Natural killer cell (primary cell): ENCODE results near the gene CLECL1. TPM values are rescaled to one million over a fixed set of nuclear protein-coding genes. Genes with fewer than 3 reads are reported as not detected.

ENCODE experiments used
- ATAC-seq, 3 donors: fragments of 150-1000 bp in 2 of 3; fragments of 200-7000 bp in 1 of 3; cut with Tn5 transposase; 1 replicate in 1 of 3; 2 replicates in 2 of 3; pipeline ENCODE4 v1.10.0; 2021; ENCODE audit warnings: mild to moderate bottlenecking in 2 of 3, moderate library complexity in 2 of 3
- DNase-seq, 2 donors: peaks; one replicate each; pipeline versions ENCODE4 v3.0.0 to v3.0.0-alpha.2; 2013 to 2021; ENCODE audit warnings: mixed read lengths in 1 of 2
- H3K27ac ChIP-seq: one replicate; pipeline ENCODE4 v1.5.1; 2013; ENCODE audit warnings: mild to moderate bottlenecking, low read length
- H3K27me3 ChIP-seq: one replicate; pipeline ENCODE4 v1.6.1; 2013; ENCODE audit warnings: low read length; ENCODE audit not compliant: control insufficient read depth, insufficient read depth
- H3K36me3 ChIP-seq: one replicate; pipeline ENCODE4 v1.6.1; 2013; ENCODE audit warnings: low read length; ENCODE audit not compliant: control insufficient read depth, insufficient read depth
- H3K4me1 ChIP-seq: one replicate; pipeline ENCODE4 v1.6.1; 2013; ENCODE audit warnings: low read length; ENCODE audit not compliant: control insufficient read depth, insufficient read depth
- H3K4me3 ChIP-seq: one replicate; pipeline ENCODE4 v1.5.1; 2013; ENCODE audit warnings: low read length
- H3K9me3 ChIP-seq: one replicate; pipeline ENCODE4 v1.6.1; 2013; ENCODE audit warnings: low read length; ENCODE audit not compliant: control insufficient read depth, insufficient read depth
- H3K27ac Mint-ChIP-seq, 2 donors: one replicate each; pipeline ENCODE4 v1.8.0; 2022; ENCODE audit warnings: mild to moderate bottlenecking in 2 of 2, mixed read lengths in 2 of 2, moderate library complexity in 1 of 2
- H3K27me3 Mint-ChIP-seq, 2 donors: one replicate each; pipeline ENCODE4 v1.8.0; 2022; ENCODE audit warnings: low read depth in 2 of 2, mixed read lengths in 2 of 2
- H3K36me3 Mint-ChIP-seq: one replicate; pipeline ENCODE4 v1.8.0; 2022; ENCODE audit warnings: mixed read lengths
- H3K4me1 Mint-ChIP-seq, 2 donors: one replicate each; pipeline ENCODE4 v1.8.0; 2022; ENCODE audit warnings: mixed read lengths in 2 of 2
- H3K4me3 Mint-ChIP-seq: one replicate; pipeline ENCODE4 v1.8.0; 2022; ENCODE audit warnings: mild to moderate bottlenecking, moderate library complexity, mixed read lengths
- H3K9me3 Mint-ChIP-seq, 2 donors: one replicate each; pipeline ENCODE4 v1.8.0; 2022; ENCODE audit warnings: mixed read lengths in 2 of 2
- CTCF ChIP-seq: fragments of 200-600 bp; IDR thresholded peaks from one replicate; pipeline ENCODE4 v1.8.0; 2022; ENCODE audit warnings: antibody characterized with exemption
- WGBS: methylation state at CpG from one replicate; pipeline ENCODE4 v1.1.7; 2013; ENCODE audit warnings: missing lambda C conversion rate; ENCODE audit not compliant: insufficient coverage; 5-methylcytosine and 5-hydroxymethylcytosine counted together
- intact Hi-C: fragments of 100-400 bp; cut with micrococcal nuclease; formaldehyde crosslinking; loops from one replicate; pipeline ENCODE4 v1.14.2; 2022
- total RNA-seq, 4 donors: library from RNA; stranded (reverse); fragments of 120-200 nt in 1 of 4; gene quantifications; one replicate each; pipeline versions ENCODE4 v1.2.3 to v1.2.4, GENCODE V29; 2013 to 2022

CLECL1 gene
- total RNA-seq, 3 donors from 2014 or later (not counting 1 experiment from before 2014, with no cell fraction given), result 0.64 to 1.5 (median 0.72) TPM

GRCh38 chr12:9725213-9725870 lies 7.6 kb downstream of the CLECL1 start:
- H3K27ac Mint-ChIP-seq, result no peak overlapping the region
- H3K4me1 Mint-ChIP-seq, result no peaks in the 10 kb centered on the region
- no peaks in the 10 kb centered on the region for H3K4me1 ChIP-seq
- peaks cover 2% of the 10 kb centered on the region for H3K27me3 ChIP-seq
- H3K4me3 Mint-ChIP-seq, result no peak overlapping the region
- no peaks in the 10 kb centered on the region for H3K9me3 ChIP-seq
- H3K27ac ChIP-seq, result no peak overlapping the region
- H3K27me3 Mint-ChIP-seq, result peaks cover 16 to 29% of the 10 kb centered on the region in 2 donors
- TF ChIP-seq CTCF, result no peak
- 60% methylated on average over 1 of the region's 2 CpGs for WGBS
- DNase-seq, result no peak
- intact Hi-C loops, result no loop called here
- no peak overlapping the region for H3K4me3 ChIP-seq
- no peaks in the 10 kb centered on the region for H3K36me3 Mint-ChIP-seq
- no peak for ATAC-seq
- H3K9me3 Mint-ChIP-seq, result no peaks in the 10 kb centered on the region
- H3K36me3 ChIP-seq, result no peaks in the 10 kb centered on the region

GRCh38 chr12:9724023-9724422 lies 8.9 kb downstream of the CLECL1 start:
- peaks cover 16 to 29% of the 10 kb centered on the region in 2 donors for H3K27me3 Mint-ChIP-seq
- H3K9me3 ChIP-seq, result no peaks in the 10 kb centered on the region
- no peaks in the 10 kb centered on the region for H3K4me1 Mint-ChIP-seq
- no peak overlapping the region for H3K27ac Mint-ChIP-seq
- no peaks in the 10 kb centered on the region for H3K4me1 ChIP-seq
- DNase-seq (no peak), ATAC-seq (no peak)
- intact Hi-C loops, result no loop called here
- no peaks in the 10 kb centered on the region for H3K36me3 ChIP-seq
- no peak overlapping the region for H3K4me3 Mint-ChIP-seq
- no peaks in the 10 kb centered on the region for H3K36me3 Mint-ChIP-seq
- H3K27me3 ChIP-seq, result peaks cover 2% of the 10 kb centered on the region
- WGBS, result 82% methylated on average over 1 of the region's 1 CpG
- no peak overlapping the region for H3K27ac ChIP-seq
- TF ChIP-seq CTCF, result no peak
- H3K9me3 Mint-ChIP-seq, result no peaks in the 10 kb centered on the region
- H3K4me3 ChIP-seq, result no peak overlapping the region

- H3K9me3 ChIP-seq, result no peaks in the 10 kb centered on the region
- no peak overlapping the region for H3K4me3 Mint-ChIP-seq
- peak overlapping the region; percentile 68 for H3K27ac ChIP-seq
- no peak overlapping the region for H3K27ac Mint-ChIP-seq
- intact Hi-C loops, result no loop called here
- no peak overlapping the region for H3K4me3 ChIP-seq
- WGBS, result 57% methylated on average over 5 of the region's 5 CpGs
- no peaks in the 10 kb centered on the region for H3K4me1 Mint-ChIP-seq
- DNase-seq (no peak), ATAC-seq (no peak)
- no peaks in the 10 kb centered on the region for H3K9me3 Mint-ChIP-seq
- H3K27me3 Mint-ChIP-seq, result peaks cover 16 to 29% of the 10 kb centered on the region in 2 donors
- H3K36me3 ChIP-seq, result no peaks in the 10 kb centered on the region
- no peaks in the 10 kb centered on the region for H3K4me1 ChIP-seq
- TF ChIP-seq CTCF, result no peak
- peaks cover 2% of the 10 kb centered on the region for H3K27me3 ChIP-seq
- no peaks in the 10 kb centered on the region for H3K36me3 Mint-ChIP-seq
Measured at GRCh38 chr12:9721394-9722092, 11.4 kb downstream of the CLECL1 start.
